ENCODE results near the gene PDAP1.

DNA sequence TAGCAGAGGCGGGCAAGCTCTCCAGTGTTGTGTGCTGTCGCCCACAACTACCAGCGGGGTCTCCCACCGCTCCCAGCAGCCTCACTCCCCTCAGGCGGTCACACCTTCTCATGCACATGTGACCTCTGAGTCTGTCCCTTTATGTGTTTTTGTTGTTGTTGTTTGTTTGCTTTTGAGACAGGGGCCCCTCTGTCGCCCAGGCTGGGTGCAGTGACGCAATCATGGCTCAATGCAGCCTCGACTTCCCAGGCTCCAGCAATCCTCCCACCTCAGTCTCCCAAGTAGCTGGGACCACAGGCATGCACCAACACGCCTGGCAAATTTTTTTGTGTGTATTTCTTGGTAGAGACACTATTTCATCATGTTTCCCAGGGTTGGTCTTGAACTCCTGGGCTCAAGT is 31.8 kb upstream of the PDAP1 start:
- TF ChIP-seq, protein P1, sequence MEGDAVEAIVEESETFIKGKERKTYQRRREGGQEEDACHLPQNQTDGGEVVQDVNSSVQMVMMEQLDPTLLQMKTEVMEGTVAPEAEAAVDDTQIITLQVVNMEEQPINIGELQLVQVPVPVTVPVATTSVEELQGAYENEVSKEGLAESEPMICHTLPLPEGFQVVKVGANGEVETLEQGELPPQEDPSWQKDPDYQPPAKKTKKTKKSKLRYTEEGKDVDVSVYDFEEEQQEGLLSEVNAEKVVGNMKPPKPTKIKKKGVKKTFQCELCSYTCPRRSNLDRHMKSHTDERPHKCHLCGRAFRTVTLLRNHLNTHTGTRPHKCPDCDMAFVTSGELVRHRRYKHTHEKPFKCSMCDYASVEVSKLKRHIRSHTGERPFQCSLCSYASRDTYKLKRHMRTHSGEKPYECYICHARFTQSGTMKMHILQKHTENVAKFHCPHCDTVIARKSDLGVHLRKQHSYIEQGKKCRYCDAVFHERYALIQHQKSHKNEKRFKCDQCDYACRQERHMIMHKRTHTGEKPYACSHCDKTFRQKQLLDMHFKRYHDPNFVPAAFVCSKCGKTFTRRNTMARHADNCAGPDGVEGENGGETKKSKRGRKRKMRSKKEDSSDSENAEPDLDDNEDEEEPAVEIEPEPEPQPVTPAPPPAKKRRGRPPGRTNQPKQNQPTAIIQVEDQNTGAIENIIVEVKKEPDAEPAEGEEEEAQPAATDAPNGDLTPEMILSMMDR (IDR thresholded peaks at IDR 0.05) = no peak
- no peak for TF ChIP-seq POLR2A (IDR thresholded peaks at IDR 0.05)
- no peak for TF ChIP-seq POLR2AphosphoS5 (IDR thresholded peaks at IDR 0.05)

Measured in prostate gland (tissue), 2 donors.